Dendritic cell treated with granulocyte-macrophage colony-stimulating factor and Interleukin-4, amounts not matched to agents 40 ng/mL and 50 ng/mL, for 4 days (primary cell): ENCODE data around the gene SLC43A1.

Experiments used
- H3K27ac Mint-ChIP-seq: one replicate; pipeline ENCODE4 v1.8.0; 2022; ENCODE audit warnings: mild to moderate bottlenecking, mixed read lengths
- H3K27me3 Mint-ChIP-seq: one replicate; pipeline ENCODE4 v1.8.0; 2022; ENCODE audit warnings: mild to moderate bottlenecking, mixed read lengths
- H3K36me3 Mint-ChIP-seq: one replicate; pipeline ENCODE4 v1.8.0; 2022; ENCODE audit warnings: low read depth, mixed read lengths
- H3K4me1 Mint-ChIP-seq: one replicate; pipeline ENCODE4 v1.8.0; 2022; ENCODE audit warnings: low read depth, mixed read lengths
- H3K4me3 Mint-ChIP-seq: one replicate; pipeline ENCODE4 v1.8.0; 2022; ENCODE audit warnings: mild to moderate bottlenecking, moderate library complexity, mixed read lengths
- H3K9me3 Mint-ChIP-seq: one replicate; pipeline ENCODE4 v1.8.0; 2022; ENCODE audit warnings: mixed read lengths
- intact Hi-C: fragments of 100-400 bp; cut with micrococcal nuclease; formaldehyde crosslinking; loops from one replicate; pipeline ENCODE4 v1.15.0; 2022

Gene SLC43A1

GRCh38 chr11:57484141-57484710, 31.3 kb downstream of the SLC43A1 start:
- Mint-ChIP-seq H3K4me3 (no peak overlapping the region), H3K27me3 (peaks cover 34% of the 10 kb centered on the region)
- intact Hi-C loops, result loop anchor here (5.0 kb wide), 1 partner anchor 137 kb away; no protein-coding TSS in a partner anchor

GRCh38 chr11:57483562-57483918, 32.0 kb downstream of the SLC43A1 start:
- Mint-ChIP-seq H3K36me3 (no peaks in the 10 kb centered on the region), H3K4me1 (peaks cover 52% of the 10 kb centered on the region), H3K27ac (no peak overlapping the region), H3K27me3 (peaks cover 34% of the 10 kb centered on the region), H3K4me3 (no peak overlapping the region), H3K9me3 (no peaks in the 10 kb centered on the region)
- intact Hi-C loops, result loop anchor here (2.0 to 5.0 kb wide), 2 partner anchors 25 to 136 kb away; no protein-coding TSS in a partner anchor

More at GRCh38 chr11:57484141-57484710, 31.3 kb downstream of the SLC43A1 start:
- Mint-ChIP-seq H3K4me1 (peaks cover 52% of the 10 kb centered on the region), H3K27ac (no peak overlapping the region), H3K9me3 (no peaks in the 10 kb centered on the region), H3K36me3 (no peaks in the 10 kb centered on the region)

GRCh38 chr11:57482782-57483561, 32.5 kb downstream of the SLC43A1 start:
- peak overlapping the region; percentile 28 for H3K27ac Mint-ChIP-seq
- peaks cover 52% of the 10 kb centered on the region for H3K4me1 Mint-ChIP-seq
- H3K9me3 Mint-ChIP-seq, result no peaks in the 10 kb centered on the region
- H3K4me3 Mint-ChIP-seq, result peak overlapping the region; percentile 71
- intact Hi-C loops, result loop anchor here (2.0 to 5.0 kb wide), 2 partner anchors 24 to 136 kb away; no protein-coding TSS in a partner anchor
- H3K36me3 Mint-ChIP-seq, result no peaks in the 10 kb centered on the region
- peaks cover 37% of the 10 kb centered on the region for H3K27me3 Mint-ChIP-seq

GRCh38 chr11:57481915-57482781, 33.4 kb downstream of the SLC43A1 start:
- intact Hi-C loops, result loop anchor here (2.0 to 5.0 kb wide), 2 partner anchors 23 to 135 kb away; no protein-coding TSS in a partner anchor
- Mint-ChIP-seq H3K36me3 (no peaks in the 10 kb centered on the region), H3K4me3 (peak overlapping the region; percentile 71), H3K27me3 (peaks cover 45% of the 10 kb centered on the region), H3K27ac (peak overlapping the region; percentile 28), H3K9me3 (no peaks in the 10 kb centered on the region), H3K4me1 (peaks cover 53% of the 10 kb centered on the region)

- H3K27ac Mint-ChIP-seq, result no peak overlapping the region
- H3K27me3 Mint-ChIP-seq, result peaks cover 50% of the 10 kb centered on the region
- no peaks in the 10 kb centered on the region for H3K36me3 Mint-ChIP-seq
- no peak overlapping the region for H3K4me3 Mint-ChIP-seq
- intact Hi-C loops, result loop anchor here (5.0 kb wide), 1 partner anchor 134 kb away; no protein-coding TSS in a partner anchor
- peaks cover 61% of the 10 kb centered on the region for H3K4me1 Mint-ChIP-seq
- no peaks in the 10 kb centered on the region for H3K9me3 Mint-ChIP-seq
Measured at GRCh38 chr11:57481315-57481714, 34.2 kb downstream of the SLC43A1 start.

- H3K36me3 Mint-ChIP-seq, result no peaks in the 10 kb centered on the region
- H3K27ac Mint-ChIP-seq, result no peak overlapping the region
- peaks cover 64% of the 10 kb centered on the region for H3K4me1 Mint-ChIP-seq
- H3K4me3 Mint-ChIP-seq, result no peak overlapping the region
- no peaks in the 10 kb centered on the region for H3K9me3 Mint-ChIP-seq
- H3K27me3 Mint-ChIP-seq, result peaks cover 57% of the 10 kb centered on the region
- intact Hi-C loops, result loop anchor here (5.0 kb wide), 1 partner anchor 133 kb away; no protein-coding TSS in a partner anchor
Measured at GRCh38 chr11:57480409-57481137, 34.9 kb downstream of the SLC43A1 start.

- Mint-ChIP-seq H3K27ac (no peak overlapping the region), H3K9me3 (no peaks in the 10 kb centered on the region), H3K4me1 (peaks cover 59% of the 10 kb centered on the region), H3K36me3 (no peaks in the 10 kb centered on the region), H3K4me3 (no peak overlapping the region), H3K27me3 (peaks cover 57% of the 10 kb centered on the region)
- intact Hi-C loops, result loop anchor here (5.0 kb wide), 1 partner anchor 133 kb away; no protein-coding TSS in a partner anchor
Measured at GRCh38 chr11:57479911-57480310, 35.6 kb downstream of the SLC43A1 start.

GRCh38 chr11:57479021-57479663, 36.4 kb downstream of the SLC43A1 start:
- peaks cover 57% of the 10 kb centered on the region for H3K27me3 Mint-ChIP-seq

GRCh38 chr11:57477507-57478189, 37.9 kb downstream of the SLC43A1 start:
- intact Hi-C loops, result no loop called here
- Mint-ChIP-seq H3K27ac (no peak overlapping the region), H3K9me3 (no peaks in the 10 kb centered on the region), H3K4me3 (no peak overlapping the region), H3K36me3 (no peaks in the 10 kb centered on the region), H3K4me1 (peaks cover 62% of the 10 kb centered on the region), H3K27me3 (peaks cover 47% of the 10 kb centered on the region)

More at GRCh38 chr11:57479021-57479663, 36.4 kb downstream of the SLC43A1 start:
- Mint-ChIP-seq H3K9me3 (no peaks in the 10 kb centered on the region), H3K4me1 (peaks cover 59% of the 10 kb centered on the region), H3K4me3 (no peak overlapping the region), H3K36me3 (no peaks in the 10 kb centered on the region), H3K27ac (no peak overlapping the region)
- intact Hi-C loops, result no loop called here

GRCh38 chr11:57476757-57477506, 38.6 kb downstream of the SLC43A1 start:
- Mint-ChIP-seq H3K36me3 (no peaks in the 10 kb centered on the region), H3K4me1 (peaks cover 54% of the 10 kb centered on the region), H3K9me3 (no peaks in the 10 kb centered on the region), H3K27me3 (peaks cover 40% of the 10 kb centered on the region), H3K27ac (peak overlapping the region; percentile 35), H3K4me3 (peak overlapping the region; percentile 81)
- intact Hi-C loops, result no loop called here

GRCh38 chr11:57476047-57476756, 39.3 kb downstream of the SLC43A1 start:
- H3K27ac Mint-ChIP-seq, result peak overlapping the region; percentile 35
- peak overlapping the region; percentile 81 for H3K4me3 Mint-ChIP-seq

More at GRCh38 chr11:57476047-57476756, 39.3 kb downstream of the SLC43A1 start:
- Mint-ChIP-seq H3K4me1 (peaks cover 47% of the 10 kb centered on the region), H3K36me3 (no peaks in the 10 kb centered on the region), H3K9me3 (no peaks in the 10 kb centered on the region), H3K27me3 (peaks cover 34% of the 10 kb centered on the region)
- intact Hi-C loops, result no loop called here
